Skeletal muscle satellite cell (primary cell): ENCODE measurements around the gene MAPK11.
"Not testable (repeated sequence)": the region's sequence is repeated elsewhere in the genome, so short reads cannot be mapped to it uniquely, and the experiment has no call there.

ENCODE experiments used
- H3K27me3 ChIP-seq: 2 replicates; pipeline ENCODE4 v1.7.0; 2013; ENCODE audit warnings: low read length; ENCODE audit not compliant: control insufficient read depth, insufficient read depth
- H3K36me3 ChIP-seq: 2 replicates; pipeline ENCODE4 v1.7.0; 2013; ENCODE audit warnings: mild to moderate bottlenecking, control low read depth, low read length; ENCODE audit not compliant: insufficient read depth
- H3K4me1 ChIP-seq: 2 replicates; pipeline ENCODE4 v1.7.0; 2013; ENCODE audit warnings: low read length; ENCODE audit not compliant: control insufficient read depth, insufficient read depth
- H3K4me2 ChIP-seq: 2 replicates; pipeline ENCODE4 v1.7.0; 2013; ENCODE audit warnings: mild to moderate bottlenecking, low read length
- H3K4me3 ChIP-seq: 2 replicates; pipeline ENCODE4 v1.7.0; 2013; ENCODE audit warnings: low read length
- H3K9ac ChIP-seq: 2 replicates; pipeline ENCODE4 v1.7.0; 2013; ENCODE audit warnings: mild to moderate bottlenecking, low read depth, low read length, moderate library complexity
- H3K9me3 ChIP-seq: replicated peaks from 2 replicates; pipeline ENCODE4 v1.7.0; 2013; ENCODE audit warnings: mild to moderate bottlenecking, control low read depth, low read length

MAPK11 gene

DNA sequence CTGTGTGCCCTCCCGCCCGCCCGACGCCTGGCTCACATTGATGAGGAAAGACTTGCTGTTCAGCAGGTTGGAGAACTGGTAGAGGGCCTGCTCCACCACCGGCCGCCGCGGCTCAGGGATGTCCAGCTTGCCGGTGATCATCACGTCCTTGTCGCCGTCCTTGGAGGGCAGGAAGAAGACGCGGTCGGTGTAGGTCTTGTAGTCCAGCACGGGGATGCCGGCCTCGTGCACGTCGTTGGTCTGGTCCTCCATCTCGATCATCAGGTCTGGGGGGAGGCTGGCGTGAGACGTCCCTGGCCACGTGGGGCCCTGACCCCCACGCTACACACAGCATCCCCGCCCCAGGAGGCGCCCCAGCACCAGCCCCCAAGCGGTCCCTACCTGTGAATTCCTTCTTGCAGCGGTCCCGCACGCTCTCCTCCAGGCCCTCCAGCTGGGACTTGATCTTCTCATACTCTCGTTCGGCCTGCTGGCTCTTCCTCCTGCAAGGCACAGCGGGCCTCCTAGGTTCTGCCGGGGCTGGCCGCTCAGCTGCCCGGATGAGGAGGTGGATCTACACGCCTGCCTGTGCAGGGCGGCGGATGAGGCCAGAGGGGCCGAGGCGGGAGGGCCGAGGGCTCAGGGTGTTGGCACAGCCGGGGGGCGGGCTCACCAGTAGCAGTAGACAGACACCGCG, 10.7 kb upstream of the MAPK11 start:
- no peaks in the 10 kb centered on the region for H3K27me3 ChIP-seq
- H3K4me1 ChIP-seq = peaks cover 16% of the 10 kb centered on the region
- no peak overlapping the region for H3K4me3 ChIP-seq
- peaks cover 85% of the 10 kb centered on the region for H3K36me3 ChIP-seq
- H3K9ac ChIP-seq = no peak overlapping the region
- H3K4me2 ChIP-seq = no peak overlapping the region
- no peaks in the 10 kb centered on the region for H3K9me3 ChIP-seq

DNA sequence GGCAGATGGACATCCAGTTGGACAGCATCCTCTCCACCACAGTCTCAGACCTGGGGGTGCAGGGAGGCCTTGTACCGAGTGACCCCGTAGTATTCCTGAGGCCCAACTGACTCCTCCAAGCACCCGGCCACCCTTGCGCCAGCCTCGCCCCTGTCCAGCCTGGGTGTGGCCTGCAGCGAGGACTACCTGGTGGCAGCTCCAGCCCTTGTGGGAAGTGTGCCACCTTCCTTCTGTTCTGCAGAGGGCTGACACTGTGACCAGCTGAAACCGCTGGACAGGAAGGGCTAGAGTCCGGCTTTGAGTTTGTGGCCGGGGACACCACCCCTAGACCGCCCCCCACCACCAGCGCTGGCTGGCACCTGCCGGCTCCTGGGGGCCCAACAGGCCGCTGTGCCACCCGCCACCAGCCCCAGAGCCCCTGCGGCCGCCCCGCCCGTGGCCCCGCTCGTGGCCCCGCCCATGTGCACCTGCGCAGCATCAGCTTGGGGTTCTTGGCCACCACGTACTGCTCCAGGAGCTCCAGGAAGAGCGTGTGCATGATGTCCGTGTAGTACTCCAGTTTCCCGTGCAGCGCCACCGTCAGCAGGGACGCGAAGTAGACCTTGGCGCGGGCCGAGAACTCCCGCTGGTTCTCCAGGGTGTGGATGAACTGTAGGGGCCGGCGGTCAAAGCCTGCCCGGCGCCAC, 10.0 kb upstream of the MAPK11 start:
- Histone ChIP-seq H3K4me1 (peaks cover 16% of the 10 kb centered on the region), H3K9me3 (no peaks in the 10 kb centered on the region), H3K27me3 (no peaks in the 10 kb centered on the region), H3K9ac (no peak overlapping the region), H3K36me3 (peaks cover 89% of the 10 kb centered on the region), H3K4me2 (no peak overlapping the region), H3K4me3 (no peak overlapping the region)

DNA sequence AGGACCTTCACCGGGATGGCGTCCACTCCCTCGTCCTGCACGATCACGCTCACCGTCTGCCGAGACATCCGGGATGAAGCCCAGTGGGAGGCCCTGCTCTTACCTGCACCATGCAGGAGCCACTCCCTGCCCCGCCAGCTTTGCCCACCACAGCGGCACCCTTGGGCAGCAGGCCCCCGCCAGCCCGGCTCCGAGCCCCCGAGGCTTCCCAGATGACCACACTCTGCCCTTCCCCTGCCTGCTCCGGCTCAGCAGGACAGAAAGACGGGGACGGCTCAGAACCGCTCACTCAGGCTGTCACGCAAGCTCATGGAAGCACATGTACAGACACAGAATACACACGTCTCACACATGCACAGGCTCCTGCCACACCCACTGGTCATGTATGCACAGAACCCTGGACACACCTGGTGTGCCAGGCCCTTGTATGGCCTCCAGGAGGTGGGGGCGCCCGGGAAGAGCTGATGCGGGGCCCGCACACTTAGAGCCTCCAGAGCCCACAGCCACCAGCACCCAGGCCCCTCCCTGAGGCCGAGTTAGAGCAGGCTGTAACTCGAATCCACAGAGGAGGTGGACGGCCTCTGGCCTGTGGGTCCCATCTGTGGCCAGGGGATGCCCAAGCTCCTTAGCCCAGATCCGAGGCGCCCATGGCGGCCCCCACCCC, 8.9 kb upstream of the MAPK11 start:
- Histone ChIP-seq H3K27me3 (no peaks in the 10 kb centered on the region), H3K4me3 (no peak overlapping the region), H3K4me1 (peaks cover 16% of the 10 kb centered on the region), H3K36me3 (peaks cover 88% of the 10 kb centered on the region), H3K9me3 (no peaks in the 10 kb centered on the region), H3K4me2 (no peak overlapping the region), H3K9ac (no peak overlapping the region)

DNA sequence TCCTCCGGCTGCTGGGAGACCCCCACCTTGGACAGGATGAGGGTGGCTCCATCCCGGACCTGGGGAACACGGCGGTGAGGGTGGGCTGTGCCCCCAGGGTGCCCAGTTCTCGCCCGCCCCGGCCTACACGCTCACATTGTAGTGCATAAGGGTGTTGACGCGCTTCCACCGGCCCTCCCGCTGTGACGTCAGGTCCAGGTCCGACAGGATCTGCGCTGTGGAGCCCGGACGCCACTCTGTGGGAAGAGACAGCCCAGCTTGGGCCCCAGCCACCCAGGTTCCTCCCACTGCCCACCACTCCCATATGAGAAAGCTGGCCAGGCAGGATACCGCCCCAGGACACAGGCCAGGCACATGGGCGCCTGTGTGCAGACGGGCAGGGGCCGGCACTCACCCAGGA, 8.3 kb upstream of the MAPK11 start:
- no peaks in the 10 kb centered on the region for H3K27me3 ChIP-seq
- peaks cover 16% of the 10 kb centered on the region for H3K4me1 ChIP-seq
- H3K4me3 ChIP-seq = no peak overlapping the region
- H3K4me2 ChIP-seq = no peak overlapping the region
- H3K9ac ChIP-seq = no peak overlapping the region
- peaks cover 86% of the 10 kb centered on the region for H3K36me3 ChIP-seq
- H3K9me3 ChIP-seq = no peaks in the 10 kb centered on the region

DNA sequence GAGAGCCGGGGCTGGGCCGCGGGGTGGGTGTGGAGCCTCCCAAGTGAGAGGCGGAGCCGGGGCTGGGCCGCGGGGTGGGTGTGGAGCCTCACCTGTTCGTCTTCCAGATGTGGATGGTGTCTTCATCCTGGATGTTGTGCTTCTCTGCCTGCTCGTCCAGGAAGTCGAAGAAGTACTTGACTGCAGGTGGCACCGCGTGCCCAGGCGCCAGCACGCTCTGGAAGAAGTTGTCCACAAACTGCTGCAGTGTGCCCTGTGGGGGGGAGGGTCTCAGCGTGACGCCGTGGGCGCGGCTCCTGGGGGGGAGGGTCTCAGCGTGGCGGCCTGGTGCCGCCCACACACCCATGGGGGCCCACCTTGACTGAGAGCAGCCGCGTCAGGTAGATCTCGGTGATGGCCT, 7.6 kb upstream of the MAPK11 start:
- no peaks in the 10 kb centered on the region for H3K27me3 ChIP-seq
- H3K36me3 ChIP-seq = peaks cover 84% of the 10 kb centered on the region
- no peak overlapping the region for H3K4me2 ChIP-seq
- peaks cover 12% of the 10 kb centered on the region for H3K4me1 ChIP-seq
- no peaks in the 10 kb centered on the region for H3K9me3 ChIP-seq
- no peak overlapping the region for H3K4me3 ChIP-seq
- no peak overlapping the region for H3K9ac ChIP-seq

DNA sequence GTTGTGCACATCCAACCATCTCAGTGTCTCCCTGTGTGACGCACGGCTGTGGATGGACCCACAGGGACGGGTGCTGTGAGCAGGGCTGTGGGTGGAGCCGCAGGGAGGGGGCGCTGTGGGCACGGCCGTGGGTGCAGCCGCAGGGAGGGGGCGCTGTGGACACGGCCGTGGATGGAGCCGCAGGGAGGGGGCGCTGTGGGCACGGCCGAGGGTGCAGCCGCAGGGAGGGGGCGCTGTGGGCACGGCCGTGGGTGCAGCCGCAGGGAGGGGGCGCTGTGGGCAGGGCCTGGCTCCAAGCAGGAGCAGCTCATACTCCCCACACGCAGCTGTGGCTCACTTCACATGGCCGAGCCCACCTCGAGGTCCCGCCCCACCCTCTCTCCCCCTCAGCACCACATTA, 6.0 kb upstream of the MAPK11 start:
- Histone ChIP-seq H3K36me3 (peaks cover 71% of the 10 kb centered on the region), H3K4me1 (peaks cover 6% of the 10 kb centered on the region)

DNA sequence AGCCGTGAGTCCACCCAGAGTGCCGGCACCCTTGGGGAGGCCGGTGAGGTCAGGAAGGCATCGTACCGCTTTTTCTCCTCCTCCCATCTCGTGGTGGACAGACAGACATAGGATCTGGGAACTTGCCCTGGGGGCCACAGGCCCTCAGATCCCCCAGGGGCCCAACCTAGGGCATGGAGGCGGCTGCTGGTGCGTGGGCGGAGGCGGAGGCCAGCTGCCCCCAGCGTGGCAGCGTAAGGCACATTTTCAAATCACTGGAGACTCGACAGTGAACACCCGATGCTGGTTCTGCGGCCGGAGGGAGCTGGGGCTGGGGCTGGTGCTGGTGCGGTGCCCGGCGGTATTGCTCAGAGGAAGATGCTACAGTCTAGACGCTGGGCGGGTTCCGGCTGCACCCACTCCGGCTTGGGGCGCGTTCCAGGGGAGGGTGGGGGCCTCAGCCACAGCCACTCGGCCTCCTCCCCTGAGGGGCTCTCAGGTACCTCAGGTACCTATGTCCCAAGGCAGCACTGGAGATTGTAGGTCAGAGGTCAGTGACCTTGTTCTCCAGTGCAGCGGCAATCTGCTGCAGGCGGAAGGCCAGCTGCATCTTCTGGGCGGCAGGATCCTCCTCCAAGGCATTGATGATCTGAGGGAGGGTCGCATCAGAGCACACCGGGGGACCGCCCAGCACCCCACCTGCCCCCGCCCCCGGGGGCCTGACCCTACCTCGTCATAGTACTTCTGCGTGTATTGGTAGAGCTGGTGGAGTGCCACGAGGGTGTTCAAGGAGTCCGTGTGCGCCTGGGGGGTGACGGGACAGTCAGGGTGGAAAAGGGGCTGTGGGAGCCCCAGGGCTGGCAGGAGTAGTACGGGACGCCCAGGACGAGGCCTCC, 5.2 kb upstream of the MAPK11 start:
- Histone ChIP-seq H3K36me3 (peaks cover 65% of the 10 kb centered on the region), H3K9me3 (no peaks in the 10 kb centered on the region), H3K4me2 (no peak overlapping the region), H3K27me3 (no peaks in the 10 kb centered on the region), H3K9ac (no peak overlapping the region), H3K4me3 (no peak overlapping the region), H3K4me1 (peaks cover 13% of the 10 kb centered on the region)

More for the DNA sequence above, 6.0 kb upstream of the MAPK11 start:
- Histone ChIP-seq H3K9ac (no peak overlapping the region), H3K4me2 (no peak overlapping the region), H3K4me3 (no peak overlapping the region), H3K9me3 (no peaks in the 10 kb centered on the region), H3K27me3 (no peaks in the 10 kb centered on the region)

DNA sequence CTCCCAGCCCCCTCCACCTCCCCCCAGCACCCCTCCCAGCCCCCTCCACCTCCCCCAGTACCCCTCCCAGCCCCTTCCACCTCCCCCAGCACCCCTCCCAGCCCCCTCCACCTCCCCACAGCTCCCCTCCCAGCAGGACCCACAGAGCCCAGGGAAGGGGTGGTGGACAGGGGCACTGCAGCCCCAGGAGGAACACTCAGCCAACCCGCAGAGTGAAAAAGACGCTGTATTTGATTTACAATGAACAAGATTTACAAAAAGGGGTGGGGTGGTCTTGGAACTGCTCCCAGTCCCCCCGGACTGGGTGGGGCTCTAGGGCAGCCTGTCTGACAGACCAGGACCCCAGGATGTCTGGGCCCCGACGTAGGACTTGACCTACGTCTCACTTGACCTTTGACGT, 4.6 kb upstream of the MAPK11 start:
- Histone ChIP-seq H3K4me1 (peaks cover 13% of the 10 kb centered on the region), H3K27me3 (no peaks in the 10 kb centered on the region), H3K9ac (no peak overlapping the region), H3K4me2 (no peak overlapping the region), H3K36me3 (peaks cover 58% of the 10 kb centered on the region), H3K4me3 (no peak overlapping the region), H3K9me3 (no peaks in the 10 kb centered on the region)

DNA sequence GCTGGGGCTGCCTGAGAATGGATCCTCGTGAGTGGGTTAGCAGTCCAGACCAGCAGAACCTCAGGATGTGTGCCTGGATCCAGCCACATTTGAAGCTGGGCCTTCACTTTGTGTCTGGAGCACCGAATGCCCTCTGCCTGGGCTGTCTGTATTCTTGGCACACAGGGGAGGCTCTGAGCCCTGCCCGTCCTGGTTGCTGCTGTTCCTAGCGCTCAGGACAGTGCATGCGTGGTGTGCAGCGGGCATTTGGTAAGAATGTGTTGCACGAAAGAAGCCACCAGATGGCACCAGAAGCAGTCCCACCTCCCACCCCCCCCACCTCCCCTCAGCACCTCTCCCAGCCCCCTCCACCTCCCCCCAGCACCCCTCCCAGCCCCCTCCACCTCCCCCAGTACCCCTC, 4.1 kb upstream of the MAPK11 start:
- peaks cover 13% of the 10 kb centered on the region for H3K4me1 ChIP-seq
- H3K9me3 ChIP-seq = no peaks in the 10 kb centered on the region
- no peak overlapping the region for H3K9ac ChIP-seq
- no peaks in the 10 kb centered on the region for H3K27me3 ChIP-seq
- H3K36me3 ChIP-seq = peaks cover 54% of the 10 kb centered on the region
- H3K4me2 ChIP-seq = no peak overlapping the region
- no peak overlapping the region for H3K4me3 ChIP-seq

DNA sequence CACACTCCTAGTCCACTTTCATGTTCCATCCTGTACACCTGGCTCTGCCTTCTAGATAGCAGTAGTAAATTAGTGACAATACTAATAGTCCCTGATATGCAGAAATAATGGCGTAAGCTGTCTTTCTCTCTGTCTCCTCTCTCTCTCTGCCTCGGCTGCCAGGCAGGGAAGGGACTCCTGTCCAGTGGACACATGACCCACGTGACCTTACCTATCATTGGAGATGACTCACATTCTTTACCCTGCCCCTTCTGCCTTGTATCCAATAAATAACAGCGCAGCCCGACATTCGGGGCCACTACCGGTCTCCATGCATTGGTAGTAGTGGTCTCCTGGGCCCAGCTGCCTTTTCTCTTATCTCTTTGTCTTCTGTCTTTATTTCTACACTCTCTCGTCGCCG, 3.6 kb upstream of the MAPK11 start:
- not testable (repeated sequence) for H3K9ac ChIP-seq, H3K9me3 ChIP-seq, H3K27me3 ChIP-seq, H3K4me3 ChIP-seq, H3K4me2 ChIP-seq
- H3K36me3 ChIP-seq = peaks cover 48% of the 10 kb centered on the region
- peaks cover 13% of the 10 kb centered on the region for H3K4me1 ChIP-seq

DNA sequence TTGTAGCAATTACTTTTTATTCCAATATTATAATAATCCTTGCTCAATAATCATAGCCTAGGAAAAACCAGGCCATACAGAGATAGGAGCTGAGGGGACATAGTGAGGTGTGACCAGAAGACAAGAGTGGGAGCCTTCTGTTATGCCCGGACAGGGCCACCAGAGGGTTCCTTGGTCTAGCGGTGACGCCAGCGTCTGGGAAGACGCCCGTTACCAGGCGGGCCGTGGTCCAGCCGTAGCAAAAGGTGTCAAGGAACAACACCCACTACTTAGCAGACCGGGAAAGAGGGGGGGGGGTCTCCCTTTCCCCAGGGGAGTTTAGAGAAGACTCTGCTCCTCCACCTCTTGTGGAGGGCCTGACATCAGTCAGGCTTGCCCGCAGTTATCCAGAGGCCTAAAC, 3.2 kb upstream of the MAPK11 start:
- not testable (repeated sequence) for H3K4me3 ChIP-seq, H3K9ac ChIP-seq, H3K9me3 ChIP-seq, H3K4me2 ChIP-seq, H3K27me3 ChIP-seq
- Histone ChIP-seq H3K4me1 (peaks cover 14% of the 10 kb centered on the region), H3K36me3 (peaks cover 44% of the 10 kb centered on the region)
